K562 (cell line): Measurements from ENCODE around the gene RCE1. TPM values are rescaled to one million over a fixed set of nuclear protein-coding genes. Genes with fewer than 3 reads are reported as not detected.
A peak's percentile ranks its signal among the peaks of the same experiment; 100 is the strongest.

Source experiments
- ATAC-seq: fragments of 200-7000 bp; cut with Tn5 transposase; 3 replicates; pipeline ENCODE4 v1.9.1; 2020; ENCODE audit warnings: moderate library complexity
- BruUV-seq: library from RNA; stranded (reverse); fragments of 400-500 nt; replicated peaks from 2 replicates; lab custom pipeline; 2021; lab: Mats Ljungman, UMichigan
- CTCF ChIA-PET: fragments of 300-600 bp; formaldehyde crosslinking; extraction: SDS; loops from one replicate; lab custom pipeline; 2021; ENCODE audit warnings: low intra/inter-chr PET ratio; lab: Yijun Ruan, JAX
- POLR2A ChIA-PET: fragments of 300-600, 350-650 bp; sonication (Branson Sonifier 250); formaldehyde crosslinking; extraction: SDS; loops from one replicate; lab custom pipeline; 2021; ENCODE audit warnings: antibody characterized with exemption, inconsistent platforms; lab: Yijun Ruan, JAX
- DNase-seq, 4 experiments: peaks; one replicate each; pipeline versions ENCODE4 v3.0.0 to v3.0.0-alpha.2; 2011 to 2018; ENCODE audit warnings: low spot score in 3 of 4, mixed read lengths in 3 of 4; ENCODE audit errors: extremely low read depth in 1 of 4
- FAIRE-seq: peaks from 2 replicates; lab custom pipeline; 2011; peaks lifted over from hg19 to GRCh38; lab: Jason Lieb, UNC
- H2AFZ ChIP-seq: 2 replicates; pipeline ENCODE4 v1.6.0; 2011; ENCODE audit warnings: low read depth, low read length, control low read depth, inconsistent platforms
- H3K27ac ChIP-seq: fragments of 200-600 bp; 3 replicates; pipeline ENCODE4 v1.8.0; 2011; ENCODE audit warnings: low read depth, mild to moderate bottlenecking, control low read depth, inconsistent platforms, low read length, moderate library complexity, mixed read lengths; ENCODE audit errors: extremely low read depth
- H3K27me3 ChIP-seq, 2 experiments: fragments of 300-600 bp in 1 of 2; 2 replicates in 1 of 2; 3 replicates in 1 of 2; pipeline versions ENCODE4 v1.6.0 to v1.8.0; 2011; ENCODE audit warnings: inconsistent platforms in 2 of 2, low read length in 2 of 2, mild to moderate bottlenecking in 1 of 2, mixed read lengths in 1 of 2, moderate library complexity in 1 of 2; ENCODE audit not compliant: control insufficient read depth in 2 of 2, insufficient read depth in 2 of 2
- H3K36me3 ChIP-seq: fragments of 300-600 bp; 3 replicates; pipeline ENCODE4 v1.8.0; 2011; ENCODE audit warnings: mild to moderate bottlenecking, low read length, inconsistent platforms; ENCODE audit not compliant: control insufficient read depth, insufficient read depth
- H3K4me1 ChIP-seq, 2 experiments: fragments of 200-600 bp in 1 of 2; replicated peaks in 1 of 2; 2 replicates in 1 of 2; 3 replicates in 1 of 2; pipeline versions ENCODE4 v1.5.1 to v1.8.0; 2011; ENCODE audit warnings: inconsistent platforms in 2 of 2, low read length in 2 of 2, mild to moderate bottlenecking in 1 of 2, mixed read lengths in 1 of 2, moderate library complexity in 1 of 2; ENCODE audit not compliant: control insufficient read depth in 2 of 2, insufficient read depth in 2 of 2
- H3K4me2 ChIP-seq: 2 replicates; pipeline ENCODE4 v1.6.1; 2011; ENCODE audit warnings: low read length, control low read depth, inconsistent platforms, mixed read lengths; ENCODE audit not compliant: insufficient read depth
- H3K4me3 ChIP-seq: fragments of 200-600 bp; sonication (generic), shearing (Covaris generic); 2 replicates; pipeline ENCODE4 v1.5.1; 2016; ENCODE audit warnings: control low read depth, inconsistent platforms
- H3K79me2 ChIP-seq: fragments of 200-600 bp; 3 replicates; pipeline ENCODE4 v1.8.0; 2011; ENCODE audit warnings: low read length, inconsistent platforms; ENCODE audit not compliant: control insufficient read depth, insufficient read depth
- H3K9ac ChIP-seq, 2 experiments: 2 replicates each; pipeline versions ENCODE4 v1.6.0 to v1.6.1; 2011; ENCODE audit warnings: low read depth in 2 of 2, low read length in 2 of 2, control low read depth in 1 of 2, inconsistent platforms in 1 of 2, mild to moderate bottlenecking in 1 of 2, mixed read lengths in 1 of 2; ENCODE audit not compliant: insufficient read depth in 1 of 2
- H3K9me1 ChIP-seq: one replicate; pipeline ENCODE4 v1.6.0; 2011; ENCODE audit warnings: inconsistent platforms, mild to moderate bottlenecking, low read length, moderate library complexity; ENCODE audit not compliant: control insufficient read depth, insufficient read depth
- H3K9me3 ChIP-seq: replicated peaks from 2 replicates; pipeline ENCODE4 v1.5.1; 2011; ENCODE audit warnings: low read depth, low read length, inconsistent platforms; ENCODE audit not compliant: control insufficient read depth, insufficient read depth
- H4K20me1 ChIP-seq: replicated peaks from 2 replicates; pipeline ENCODE4 v1.6.1; 2011; ENCODE audit warnings: low read length, inconsistent platforms, mixed read lengths; ENCODE audit not compliant: control insufficient read depth, insufficient read depth
- BCOR ChIP-seq: fragments of 450-650 bp; IDR thresholded peaks from 2 replicates; pipeline ENCODE4 v1.6.1; 2016
- BRCA1 ChIP-seq, 2 experiments: fragments of 450-650 bp in 1 of 2; sonication (generic) in 1 of 2; formaldehyde crosslinking in 1 of 2; IDR thresholded peaks; 2 replicates each; pipeline versions ENCODE4 v1.5.0 to v1.6.1; 2017 to 2020; ENCODE audit warnings: mild to moderate bottlenecking in 1 of 2, missing genetic modification reagents in 1 of 2
- CBX2 ChIP-seq: fragments of 200-600 bp; sonication (generic); IDR thresholded peaks from one replicate; pipeline ENCODE4 v1.6.1; 2012; ENCODE audit warnings: mild to moderate bottlenecking, low read length, inconsistent platforms; ENCODE audit not compliant: insufficient read depth, poor library complexity, severe bottlenecking
- CREB3 ChIP-seq: fragments of 450-650 bp; conservative IDR thresholded peaks from 2 replicates; pipeline ENCODE4 v1.6.1; 2016; ENCODE audit warnings: missing genetic modification characterization, low read depth, mild to moderate bottlenecking, missing compliant biosample characterization, moderate library complexity
- ELK1 ChIP-seq: sonication (generic); formaldehyde crosslinking; IDR thresholded peaks from 2 replicates; pipeline ENCODE4 v1.8.1; 2022; ENCODE audit warnings: missing genetic modification reagents
- GTF3C2 ChIP-seq: IDR thresholded peaks from 3 replicates; pipeline ENCODE4 v1.6.1; 2011; ENCODE audit warnings: borderline replicate concordance, mild to moderate bottlenecking, moderate library complexity; ENCODE audit not compliant: insufficient read length; ENCODE audit errors: extremely low read depth
- MYBL2 ChIP-seq, 2 experiments: fragments of 450-650 bp in 1 of 2; sonication (generic) in 1 of 2; formaldehyde crosslinking in 1 of 2; IDR thresholded peaks; 2 replicates each; pipeline versions ENCODE4 v1.6.1 to v1.8.1; 2017 to 2022; ENCODE audit warnings: borderline replicate concordance in 1 of 2, inconsistent platforms in 1 of 2, low read depth in 1 of 2, mild to moderate bottlenecking in 1 of 2, missing genetic modification reagents in 1 of 2, moderate library complexity in 1 of 2
- MYNN ChIP-seq, 2 experiments: sonication (generic); formaldehyde crosslinking in 1 of 2; IDR thresholded peaks; 2 replicates each; pipeline versions ENCODE4 v1.5.0 to v1.6.1; 2016 to 2020; ENCODE audit warnings: antibody characterized with exemption in 1 of 2, missing genetic modification reagents in 1 of 2
- POLR2A ChIP-seq: fragments of 450-650 bp; conservative IDR thresholded peaks from 2 replicates; pipeline ENCODE4 v1.6.1; 2016
- POLR2G ChIP-seq: fragments of 200-400 bp; formaldehyde crosslinking; IDR thresholded peaks from 2 replicates; pipeline ENCODE4 v1.6.1; 2017; ENCODE audit warnings: low read depth, mild to moderate bottlenecking, antibody characterized with exemption, low read length, moderate library complexity
- SAP30 ChIP-seq: fragments of 200-600 bp; sonication (generic); IDR thresholded peaks from 2 replicates; pipeline ENCODE4 v1.6.1; 2012; ENCODE audit warnings: borderline replicate concordance, low read depth, mild to moderate bottlenecking, moderate library complexity, low read length, control low read depth, inconsistent platforms; ENCODE audit not compliant: insufficient read depth, poor library complexity, severe bottlenecking
- SNIP1 ChIP-seq: fragments of 450-650 bp; IDR thresholded peaks from 2 replicates; pipeline ENCODE4 v1.7.1; 2017; ENCODE audit warnings: low read depth, mild to moderate bottlenecking
- STAG1 ChIP-seq: sonication (generic); formaldehyde crosslinking; IDR thresholded peaks from 2 replicates; pipeline ENCODE4 v1.5.0; 2020; ENCODE audit warnings: missing genetic modification reagents, borderline replicate concordance
- ZNF778 ChIP-seq: fragments of 450-650 bp; formaldehyde crosslinking; IDR thresholded peaks from 2 replicates; pipeline ENCODE4 v1.4.0; 2020; ENCODE audit warnings: mild to moderate bottlenecking, moderate library complexity
- WGBS: fragments of 100-300 bp; shearing (Covaris generic); methylation state at CpG from one replicate; pipeline ENCODE4 v1.1.6; 2016; ENCODE audit warnings: low coverage, mixed read lengths; ENCODE audit not compliant: insufficient coverage; ENCODE audit errors: missing lambda C conversion rate; 5-methylcytosine and 5-hydroxymethylcytosine counted together
- in situ Hi-C: fragments of 300-500 bp; cut with MboI; formaldehyde crosslinking; loops from 4 replicates; pipeline ENCODE4 v1.15.0; 2018; ENCODE audit warnings: inconsistent platforms, mixed read lengths
- intact Hi-C: fragments of 100-400 bp; cut with micrococcal nuclease; formaldehyde crosslinking; loops from 2 replicates; pipeline ENCODE4 v1.14.2; 2022
- polyA plus RNA-seq, 8 experiments: library from polyadenylated mRNA; depleted of rRNA in 4 of 8; stranded (reverse) in 5 of 8; unstranded in 3 of 8; fragments of >200 nt; fragmentation: Nextera tagmentation in 2 of 8; fragmentation: Illumina TruSeq in 1 of 8; extraction: Ambion mirVana in 2 of 8; extraction: Trizol in 1 of 8; gene quantifications; 2 replicates each; pipeline versions ENCODE4 v1.2.1 to v1.2.3, GENCODE V29; 2011 to 2014; ENCODE audit warnings: inconsistent platforms in 1 of 8, missing spikeins in 1 of 8
- total RNA-seq, 7 experiments: library from RNA; depleted of rRNA in 6 of 7; stranded (reverse); fragments of >200 nt in 6 of 7; fragmentation: Illumina TruSeq in 2 of 7; extraction: Trizol in 2 of 7; gene quantifications; 2 replicates each; pipeline versions ENCODE4 v1.2.1 to v1.2.3, GENCODE V29; 2011 to 2021; ENCODE audit warnings: low replicate concordance in 1 of 7
- TF ChIP-seq, protein P1 (sequence below): fragments of 450-650 bp; IDR thresholded peaks from one replicate; pipeline ENCODE4 v1.6.1; 2018; ENCODE audit warnings: mild to moderate bottlenecking, moderate library complexity; ENCODE audit not compliant: partially characterized antibody

RCE1 gene
- total and polyA plus RNA-seq, 9 of the 15 experiments (the other 6 are each of a cell fraction or from before 2014, with no cell fraction given) = 0.75 to 41.5 (median 15.1) TPM

- H3K36me3 ChIP-seq = peaks cover 55% of the 10 kb centered on the region; the same call in 2 of the 3 replicates
- ChIA-PET POLR2A (interaction anchor here (0.6 to 5.3 kb wide), 4 partner anchors 7 to 681 kb away, joined by 3 to 58 read pairs (median 4); no protein-coding TSS in a partner anchor), CTCF (no interaction called here)
- H3K27ac ChIP-seq = no peak overlapping the region
- ATAC-seq (no peak), DNase-seq (no peak), FAIRE-seq (no peak)
- TF ChIP-seq ELK1 (CRISPR knock-in tag) = no peak
- TF ChIP-seq POLR2A = peak; percentile 34; the same call in 1 of the 2 replicates
- TF ChIP-seq MYBL2 (IDR thresholded peaks at IDR 0.05; ENCODE audit: low read depth) = no peak
- TF ChIP-seq MYBL2 (CRISPR knock-in tag; IDR thresholded peaks at IDR 0.05; ENCODE audit: borderline replicate concordance) = no peak
- TF ChIP-seq GTF3C2 = no peak
- no peak for TF ChIP-seq SAP30
- no peak for TF ChIP-seq SNIP1
- no peak for TF ChIP-seq ZNF778
- no peak for TF ChIP-seq STAG1 (CRISPR knock-in tag)
- no peak for TF ChIP-seq CBX2
- TF ChIP-seq MYNN (IDR thresholded peaks at IDR 0.05) = no peak
- TF ChIP-seq MYNN (CRISPR knock-in tag; IDR thresholded peaks at IDR 0.05) = no peak
- no peak for TF ChIP-seq BRCA1 (IDR thresholded peaks at IDR 0.05)
- TF ChIP-seq BRCA1 (CRISPR knock-in tag; IDR thresholded peaks at IDR 0.05) = no peak
- no peak for TF ChIP-seq BCOR
- TF ChIP-seq, protein P1, sequence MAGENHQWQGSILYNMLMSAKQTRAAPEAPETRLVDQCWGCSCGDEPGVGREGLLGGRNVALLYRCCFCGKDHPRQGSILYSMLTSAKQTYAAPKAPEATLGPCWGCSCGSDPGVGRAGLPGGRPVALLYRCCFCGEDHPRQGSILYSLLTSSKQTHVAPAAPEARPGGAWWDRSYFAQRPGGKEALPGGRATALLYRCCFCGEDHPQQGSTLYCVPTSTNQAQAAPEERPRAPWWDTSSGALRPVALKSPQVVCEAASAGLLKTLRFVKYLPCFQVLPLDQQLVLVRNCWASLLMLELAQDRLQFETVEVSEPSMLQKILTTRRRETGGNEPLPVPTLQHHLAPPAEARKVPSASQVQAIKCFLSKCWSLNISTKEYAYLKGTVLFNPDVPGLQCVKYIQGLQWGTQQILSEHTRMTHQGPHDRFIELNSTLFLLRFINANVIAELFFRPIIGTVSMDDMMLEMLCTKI = no peak
- TF ChIP-seq POLR2G = peak; percentile 39; the same call in 1 of the 2 replicates
- TF ChIP-seq CREB3 (tag) = no peak
- peaks cover 16 to 47% of the 10 kb centered on the region in 2 experiments for H3K4me1 ChIP-seq
- H3K4me2 ChIP-seq = no peak overlapping the region
- intact Hi-C loops (no loop called here), in situ Hi-C loops (no loop called here)
- no peak overlapping the region for H2AFZ ChIP-seq
- no peak overlapping the region for H3K9ac ChIP-seq
- H4K20me1 ChIP-seq = no peaks in the 10 kb centered on the region
- H3K4me3 ChIP-seq = no peak overlapping the region
- H3K27me3 ChIP-seq = no peaks in the 10 kb centered on the region
- WGBS = 100% methylated on average over 3 of the region's 4 CpGs
- no peaks in the 10 kb centered on the region for H3K9me3 ChIP-seq
- no TSS peak for BruUV-seq
- peaks cover 39% of the 10 kb centered on the region for H3K79me2 ChIP-seq
- H3K9me1 ChIP-seq = no peaks in the 10 kb centered on the region
Measured at GRCh38 chr11:66846671-66847091, 3.4 kb downstream of the RCE1 start.
